ENCODE measurements around the gene PKP4.

DNA sequence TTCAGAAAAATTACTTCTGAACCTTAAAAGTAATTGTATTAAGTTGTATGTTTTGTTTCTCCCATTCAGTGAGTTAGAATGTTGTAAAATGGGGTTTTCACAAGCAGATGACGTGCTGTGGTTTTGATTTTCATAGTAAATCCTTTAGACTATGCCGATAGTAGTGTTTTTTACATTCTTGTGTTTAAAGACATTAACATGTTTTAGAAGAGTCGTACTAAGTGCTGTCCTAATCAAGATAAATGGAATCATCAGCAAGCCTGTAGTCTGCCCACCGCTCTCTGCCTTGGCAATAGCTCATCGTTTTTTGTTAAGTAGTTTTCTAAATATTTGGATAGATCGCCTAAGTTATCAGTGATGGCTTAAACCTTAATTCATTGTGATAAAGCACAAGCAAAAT is 21.5 kb downstream of the PKP4 start:
- TF ChIP-seq, protein P1, sequence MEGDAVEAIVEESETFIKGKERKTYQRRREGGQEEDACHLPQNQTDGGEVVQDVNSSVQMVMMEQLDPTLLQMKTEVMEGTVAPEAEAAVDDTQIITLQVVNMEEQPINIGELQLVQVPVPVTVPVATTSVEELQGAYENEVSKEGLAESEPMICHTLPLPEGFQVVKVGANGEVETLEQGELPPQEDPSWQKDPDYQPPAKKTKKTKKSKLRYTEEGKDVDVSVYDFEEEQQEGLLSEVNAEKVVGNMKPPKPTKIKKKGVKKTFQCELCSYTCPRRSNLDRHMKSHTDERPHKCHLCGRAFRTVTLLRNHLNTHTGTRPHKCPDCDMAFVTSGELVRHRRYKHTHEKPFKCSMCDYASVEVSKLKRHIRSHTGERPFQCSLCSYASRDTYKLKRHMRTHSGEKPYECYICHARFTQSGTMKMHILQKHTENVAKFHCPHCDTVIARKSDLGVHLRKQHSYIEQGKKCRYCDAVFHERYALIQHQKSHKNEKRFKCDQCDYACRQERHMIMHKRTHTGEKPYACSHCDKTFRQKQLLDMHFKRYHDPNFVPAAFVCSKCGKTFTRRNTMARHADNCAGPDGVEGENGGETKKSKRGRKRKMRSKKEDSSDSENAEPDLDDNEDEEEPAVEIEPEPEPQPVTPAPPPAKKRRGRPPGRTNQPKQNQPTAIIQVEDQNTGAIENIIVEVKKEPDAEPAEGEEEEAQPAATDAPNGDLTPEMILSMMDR (conservative IDR thresholded peaks at IDR 0.05; ENCODE audit: low read depth, low read length), result no peak
- no peak for TF ChIP-seq EZH2 (IDR thresholded peaks at IDR 0.05; ENCODE audit: low read length, unreplicated experiment)
